PFSK-1 (cell line): Measurements from ENCODE around the gene PARP3.

Experiments used
- REST ChIP-seq, 2 experiments: IDR thresholded peaks; 2 replicates each; pipeline versions ENCODE4 v1.6.1 to v1.8.0; 2011 to 2012; ENCODE audit warnings: low read depth in 2 of 2, low read length in 2 of 2, control low read depth in 1 of 2, inconsistent platforms in 1 of 2, mild to moderate bottlenecking in 1 of 2, moderate library complexity in 1 of 2; ENCODE audit not compliant: insufficient read depth in 1 of 2
- TAF1 ChIP-seq: IDR thresholded peaks from 2 replicates; pipeline ENCODE4 v1.6.1; 2012; ENCODE audit warnings: low read length, control low read depth, borderline replicate concordance; ENCODE audit not compliant: insufficient read depth

- TF ChIP-seq REST (IDR thresholded peaks at IDR 0.05; ENCODE audit: insufficient read depth in 1 of 2, low read depth in 2 of 2, low read length in 2 of 2) (no peak), TAF1 (no peak)
Observed at GRCh38 chr3:51958603-51959521, 16.7 kb downstream of the PARP3 start.
